ENCODE measurements around the gene BTG2. TPM values are rescaled to one million over a fixed set of nuclear protein-coding genes. Genes with fewer than 3 reads are reported as not detected.
"Not testable (repeated sequence)": the region's sequence is repeated elsewhere in the genome, so short reads cannot be mapped to it uniquely, and the experiment has no call there.

Gene BTG2
- total and polyA plus RNA-seq, 2 experiments from 2014 or later, result 5.0 to 7.5 TPM

GRCh38 chr1:203265541-203265940 lies 39.8 kb upstream of the BTG2 start:
- TF ChIP-seq EZH2phosphoT487 (IDR thresholded peaks at IDR 0.05; ENCODE audit: insufficient read depth, low read depth), result no peak
- no peak for TF ChIP-seq EZH2 (IDR thresholded peaks at IDR 0.05; ENCODE audit: insufficient read depth, poor library complexity, severe bottlenecking)
- in situ Hi-C loops (cut with MboI), result no loop called here
- Histone ChIP-seq H3F3A (ENCODE audit: insufficient read depth) (no peaks in the 10 kb centered on the region), H3K9ac (no peak overlapping the region), H3K27ac (no peak overlapping the region), H3K9me3 (ENCODE audit: low read depth) (no peaks in the 10 kb centered on the region), H3K36me3 (ENCODE audit: low read depth) (no peaks in the 10 kb centered on the region), H3K79me2 (ENCODE audit: insufficient read depth) (no peaks in the 10 kb centered on the region), H3K4me1 (ENCODE audit: insufficient read depth) (no peaks in the 10 kb centered on the region), H3K9me2 (ENCODE audit: insufficient read depth) (no peaks in the 10 kb centered on the region), H3K27me3 (replicated peaks; ENCODE audit: insufficient read depth) (peaks cover 3% of the 10 kb centered on the region), H3K4me3 (no peak overlapping the region), H4K20me1 (ENCODE audit: insufficient read depth) (no peaks in the 10 kb centered on the region), H3K4me2 (ENCODE audit: unreplicated experiment) (no peak overlapping the region), H2AFZ (no peak overlapping the region)
- WGBS, 2 experiments (ENCODE audit: low coverage in 1 of 2, low lambda C conversion rate in 2 of 2, missing lambda C conversion rate in 2 of 2), result 78% methylated on average over 4 of the region's 4 CpGs
- DNase-seq, result no peak

DNA sequence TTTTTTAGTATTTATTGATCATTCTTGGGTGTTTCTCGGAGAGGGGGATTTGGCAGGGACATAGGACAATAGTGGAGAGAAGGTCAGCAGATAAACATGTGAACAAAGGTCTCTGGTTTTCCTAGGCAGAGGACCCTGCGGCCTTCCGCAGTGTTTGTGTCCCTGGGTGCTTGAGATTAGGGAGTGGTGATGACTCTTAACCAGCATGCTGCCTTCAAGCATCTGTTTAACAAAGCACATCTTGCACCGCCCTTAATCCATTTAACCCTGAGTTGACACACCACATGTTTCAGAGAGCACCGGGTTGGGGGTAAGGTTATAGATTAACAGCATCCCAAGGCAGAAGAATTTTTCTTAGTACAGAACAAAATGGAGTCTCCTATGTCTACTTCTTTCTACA lies 39.2 kb upstream of the BTG2 start:
- H3K27ac ChIP-seq; H3K36me3 ChIP-seq (ENCODE audit: low read depth); H3K4me1 ChIP-seq (ENCODE audit: insufficient read depth); H4K20me1 ChIP-seq (ENCODE audit: insufficient read depth); H3K9ac ChIP-seq; DNase-seq; H3K27me3 ChIP-seq (replicated peaks; ENCODE audit: insufficient read depth); H2AFZ ChIP-seq; H3F3A ChIP-seq (ENCODE audit: insufficient read depth); H3K9me3 ChIP-seq (ENCODE audit: low read depth); H3K4me2 ChIP-seq (ENCODE audit: unreplicated experiment); in situ Hi-C loops (cut with MboI); H3K79me2 ChIP-seq (ENCODE audit: insufficient read depth); H3K4me3 ChIP-seq; H3K9me2 ChIP-seq (ENCODE audit: insufficient read depth): not testable (repeated sequence)
- 30% methylated on average over 5 of the region's 5 CpGs for WGBS, 2 experiments (ENCODE audit: low coverage in 1 of 2, low lambda C conversion rate in 2 of 2, missing lambda C conversion rate in 2 of 2)

- TF ChIP-seq EZH2 (IDR thresholded peaks at IDR 0.05; ENCODE audit: insufficient read depth, poor library complexity, severe bottlenecking) (no peak), EZH2phosphoT487 (IDR thresholded peaks at IDR 0.05; ENCODE audit: insufficient read depth, low read depth) (no peak)
- Histone ChIP-seq H3F3A (ENCODE audit: insufficient read depth) (no peaks in the 10 kb centered on the region), H4K20me1 (ENCODE audit: insufficient read depth) (no peaks in the 10 kb centered on the region), H3K36me3 (ENCODE audit: low read depth) (no peaks in the 10 kb centered on the region), H3K4me2 (ENCODE audit: unreplicated experiment) (peak overlapping the region; percentile 77), H3K4me3 (peak overlapping the region; percentile 91), H3K79me2 (ENCODE audit: insufficient read depth) (no peaks in the 10 kb centered on the region), H3K9me2 (ENCODE audit: insufficient read depth) (no peaks in the 10 kb centered on the region), H3K27ac (peak overlapping the region; percentile 33; the same call in 1 of the 2 replicates), H3K4me1 (ENCODE audit: insufficient read depth) (no peaks in the 10 kb centered on the region), H3K9me3 (ENCODE audit: low read depth) (no peaks in the 10 kb centered on the region), H3K27me3 (replicated peaks; ENCODE audit: insufficient read depth) (no peaks in the 10 kb centered on the region; the same call in 1 of the 2 replicates), H3K9ac (peak overlapping the region; percentile 76), H2AFZ (peak overlapping the region; percentile 95)
- WGBS, 2 experiments (ENCODE audit: low coverage in 1 of 2, low lambda C conversion rate in 2 of 2, missing lambda C conversion rate in 2 of 2), result 1 to 2% methylated on average over 20 of the region's 20 CpGs
- peak; percentile 90 for DNase-seq
- in situ Hi-C loops (cut with MboI), result no loop called here
Observed at GRCh38 chr1:203267347-203267846, 37.9 kb upstream of the BTG2 start.

GRCh38 chr1:203267912-203268311 lies 37.4 kb upstream of the BTG2 start:
- Histone ChIP-seq H3K9ac (peak overlapping the region; percentile 76), H3K36me3 (ENCODE audit: low read depth) (no peaks in the 10 kb centered on the region), H3K9me3 (ENCODE audit: low read depth) (no peaks in the 10 kb centered on the region), H3K4me2 (ENCODE audit: unreplicated experiment) (peak overlapping the region; percentile 77), H3K27ac (0 out of 2 replicates have a peak overlapping the region, but pooled peaks have one; percentile 33), H4K20me1 (ENCODE audit: insufficient read depth) (no peaks in the 10 kb centered on the region), H3K4me3 (peak overlapping the region; percentile 91), H2AFZ (peak overlapping the region; percentile 95), H3K9me2 (ENCODE audit: insufficient read depth) (no peaks in the 10 kb centered on the region), H3K27me3 (replicated peaks; ENCODE audit: insufficient read depth) (no peaks in the 10 kb centered on the region; the same call in 1 of the 2 replicates), H3K79me2 (ENCODE audit: insufficient read depth) (no peaks in the 10 kb centered on the region), H3F3A (ENCODE audit: insufficient read depth) (no peaks in the 10 kb centered on the region), H3K4me1 (ENCODE audit: insufficient read depth) (no peaks in the 10 kb centered on the region)
- TF ChIP-seq EZH2 (IDR thresholded peaks at IDR 0.05; ENCODE audit: insufficient read depth, poor library complexity, severe bottlenecking) (no peak), EZH2phosphoT487 (IDR thresholded peaks at IDR 0.05; ENCODE audit: insufficient read depth, low read depth) (no peak)
- DNase-seq, result no peak
- 37 to 42% methylated on average over 15 of the region's 15 CpGs for WGBS, 2 experiments (ENCODE audit: low coverage in 1 of 2, low lambda C conversion rate in 2 of 2, missing lambda C conversion rate in 2 of 2)
- in situ Hi-C loops (cut with MboI), result no loop called here
